D721Med (cell line): ENCODE measurements around the gene RIPK3.
"Not testable (repeated sequence)": the region's sequence is repeated elsewhere in the genome, so short reads cannot be mapped to it uniquely, and the experiment has no call there.

Experiments
- DNase-seq: peaks from one replicate; pipeline ENCODE4 v3.0.0; 2011; ENCODE audit warnings: low spot score; ENCODE audit not compliant: insufficient read length
- FAIRE-seq: peaks from 2 replicates; lab custom pipeline; 2011; peaks lifted over from hg19 to GRCh38; lab: Jason Lieb, UNC
- TF ChIP-seq, protein P1 (sequence below): IDR thresholded peaks from 2 replicates; pipeline ENCODE4 v1.5.1; 2012; ENCODE audit warnings: mild to moderate bottlenecking, control low read depth; ENCODE audit not compliant: insufficient read depth; ENCODE audit errors: missing control alignments

The RIPK3 gene

DNA sequence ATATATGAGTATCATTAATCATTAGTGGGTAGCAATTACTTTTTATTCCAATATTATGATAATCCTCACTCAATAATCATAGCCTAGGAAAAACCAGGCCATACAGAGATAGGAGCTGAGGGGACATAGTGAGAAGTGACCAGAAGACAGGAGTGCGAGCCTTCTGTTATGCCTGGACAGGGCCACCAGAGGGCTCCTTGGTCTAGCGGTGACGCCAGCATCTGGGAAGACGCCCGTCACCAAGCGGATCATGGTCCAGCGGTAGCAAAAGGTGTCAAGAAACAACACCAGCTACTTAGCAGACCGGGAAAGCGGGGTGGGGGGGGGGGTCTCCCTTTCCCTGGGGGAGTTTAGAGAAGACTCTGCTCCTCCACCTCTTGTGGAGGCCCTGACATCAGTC lies 11.9 kb downstream of the RIPK3 start:
- TF ChIP-seq, protein P1, sequence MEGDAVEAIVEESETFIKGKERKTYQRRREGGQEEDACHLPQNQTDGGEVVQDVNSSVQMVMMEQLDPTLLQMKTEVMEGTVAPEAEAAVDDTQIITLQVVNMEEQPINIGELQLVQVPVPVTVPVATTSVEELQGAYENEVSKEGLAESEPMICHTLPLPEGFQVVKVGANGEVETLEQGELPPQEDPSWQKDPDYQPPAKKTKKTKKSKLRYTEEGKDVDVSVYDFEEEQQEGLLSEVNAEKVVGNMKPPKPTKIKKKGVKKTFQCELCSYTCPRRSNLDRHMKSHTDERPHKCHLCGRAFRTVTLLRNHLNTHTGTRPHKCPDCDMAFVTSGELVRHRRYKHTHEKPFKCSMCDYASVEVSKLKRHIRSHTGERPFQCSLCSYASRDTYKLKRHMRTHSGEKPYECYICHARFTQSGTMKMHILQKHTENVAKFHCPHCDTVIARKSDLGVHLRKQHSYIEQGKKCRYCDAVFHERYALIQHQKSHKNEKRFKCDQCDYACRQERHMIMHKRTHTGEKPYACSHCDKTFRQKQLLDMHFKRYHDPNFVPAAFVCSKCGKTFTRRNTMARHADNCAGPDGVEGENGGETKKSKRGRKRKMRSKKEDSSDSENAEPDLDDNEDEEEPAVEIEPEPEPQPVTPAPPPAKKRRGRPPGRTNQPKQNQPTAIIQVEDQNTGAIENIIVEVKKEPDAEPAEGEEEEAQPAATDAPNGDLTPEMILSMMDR: peak; percentile 35
- not testable (repeated sequence) for DNase-seq, FAIRE-seq

DNA sequence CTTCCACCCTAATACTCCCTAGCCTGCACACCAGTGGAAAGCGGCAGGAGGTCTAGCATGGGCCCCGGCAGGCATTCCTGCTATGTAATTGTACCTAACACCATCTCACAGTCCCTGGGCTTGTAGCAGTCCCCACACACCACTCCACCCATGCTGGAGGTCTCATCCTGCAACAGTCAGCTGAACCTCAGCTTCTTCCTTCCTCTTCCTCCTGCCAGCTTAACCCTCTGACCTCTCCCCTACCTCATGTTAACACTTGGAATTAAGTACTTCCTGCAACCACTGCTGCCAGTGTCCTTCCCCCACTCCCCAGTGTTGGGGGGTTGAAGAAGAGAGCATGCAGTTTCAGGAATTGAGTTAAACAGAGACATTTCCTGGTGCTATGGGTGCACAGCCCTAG lies 12.5 kb downstream of the RIPK3 start:
- FAIRE-seq: no peak
- DNase-seq: no peak
- TF ChIP-seq, protein P1: no peak

DNA sequence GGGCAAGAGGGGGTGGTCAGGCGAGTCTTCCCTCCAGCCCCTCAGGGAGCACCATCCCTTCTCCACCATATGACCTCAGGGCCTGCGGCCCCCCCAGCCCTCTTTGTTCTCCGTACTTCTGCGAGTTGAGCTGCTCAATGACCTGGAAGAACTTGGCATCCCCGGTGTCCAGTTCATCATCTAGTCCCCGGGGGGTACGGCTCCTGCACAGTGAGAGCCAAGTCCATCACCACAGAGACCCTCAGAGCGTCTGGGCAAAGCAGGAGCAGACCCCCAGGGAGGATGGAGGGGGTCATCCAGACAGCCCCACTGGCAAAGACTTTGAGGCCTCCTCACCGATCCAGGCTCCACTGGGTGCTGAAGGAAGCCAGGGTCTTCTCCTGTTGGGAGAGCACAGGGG lies 13.8 kb downstream of the RIPK3 start:
- TF ChIP-seq, protein P1: no peak
- no peak for FAIRE-seq
- no peak for DNase-seq

DNA sequence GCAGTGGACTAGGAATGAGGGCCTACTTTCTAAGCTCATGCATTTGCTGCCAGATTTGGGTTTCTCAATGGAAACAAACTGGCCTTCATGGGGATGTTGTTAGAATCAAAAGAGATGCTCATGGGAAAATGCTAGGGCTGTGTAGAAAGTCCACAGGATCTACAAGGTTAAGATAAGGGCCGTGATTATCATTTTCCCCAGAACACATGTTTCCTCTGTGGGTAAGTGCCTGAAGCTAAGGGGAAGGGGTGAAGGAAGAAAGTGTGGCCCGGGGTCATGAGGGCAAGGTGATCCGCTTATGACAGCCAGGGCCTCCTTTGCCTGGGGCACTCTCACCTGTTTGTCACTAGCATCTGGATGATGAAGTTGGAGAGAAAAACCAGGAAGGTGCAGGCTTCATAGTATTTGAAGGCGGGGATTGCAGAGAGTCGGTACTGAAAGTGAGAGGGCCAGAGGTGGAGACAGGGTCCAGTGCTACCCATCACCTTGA lies 14.7 kb downstream of the RIPK3 start:
- FAIRE-seq: no peak
- no peak for DNase-seq
- TF ChIP-seq, protein P1: no peak

DNA sequence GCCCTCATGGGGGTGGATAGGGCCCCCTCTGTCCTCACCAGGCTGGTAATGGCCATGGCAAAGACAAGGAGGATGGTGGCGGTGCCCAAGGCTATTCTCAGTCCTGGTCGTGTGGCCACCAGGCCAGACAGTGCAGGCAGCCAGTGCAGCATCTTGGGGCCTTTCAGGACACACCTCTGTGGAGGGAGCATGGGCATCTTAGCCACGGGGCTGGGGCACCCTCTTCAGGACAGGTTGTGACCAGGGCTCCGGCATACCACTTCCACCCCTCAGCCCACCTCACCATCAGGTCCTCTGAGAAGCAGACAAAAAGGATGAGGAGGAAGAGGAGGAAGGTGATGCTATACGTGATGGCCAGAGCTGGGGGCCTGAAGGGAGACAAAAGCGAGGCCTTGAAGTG lies 15.8 kb downstream of the RIPK3 start:
- FAIRE-seq: no peak
- DNase-seq: no peak
- TF ChIP-seq, protein P1: no peak

DNA sequence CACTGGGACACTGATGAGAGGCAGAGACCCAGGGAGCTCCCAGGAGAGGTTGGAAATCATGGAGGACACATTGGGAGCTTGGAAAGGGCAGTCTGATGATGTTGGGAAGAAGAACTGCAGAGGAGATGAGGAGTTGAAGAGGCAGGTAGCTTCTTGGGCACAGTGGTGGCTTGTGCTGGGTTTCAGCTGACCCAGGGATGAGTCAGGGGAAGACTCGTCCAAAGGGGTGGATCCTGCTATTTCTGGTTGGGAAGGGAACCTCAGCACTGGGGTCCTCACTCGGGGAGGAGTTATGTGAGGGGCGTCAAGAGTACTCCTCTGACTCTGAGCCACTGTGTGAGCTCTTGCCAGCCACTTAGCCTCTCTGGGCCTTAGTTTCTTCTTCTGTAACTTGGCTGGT lies 16.4 kb downstream of the RIPK3 start:
- TF ChIP-seq, protein P1: no peak
- FAIRE-seq: no peak
- no peak for DNase-seq

DNA sequence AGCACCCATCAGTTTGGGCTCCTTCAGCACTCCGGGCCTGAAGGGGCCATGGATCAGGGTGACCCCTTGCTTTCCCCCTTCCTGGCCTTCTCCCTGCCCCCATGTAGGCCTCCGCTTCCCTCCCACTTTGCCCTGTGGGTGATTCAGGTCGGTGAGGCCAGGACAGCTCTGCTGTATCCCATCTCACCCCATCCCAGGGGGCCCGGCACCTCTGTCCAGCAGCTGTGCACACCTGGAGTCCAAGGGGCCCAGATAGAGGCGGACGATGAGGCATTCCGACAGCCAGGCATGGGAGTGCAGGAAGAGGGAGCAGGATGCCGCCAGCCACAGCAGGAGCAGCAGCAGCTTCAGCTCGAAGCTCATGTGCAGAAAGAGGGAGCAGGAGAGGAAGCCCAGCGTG lies 17.1 kb downstream of the RIPK3 start:
- DNase-seq (no peak), FAIRE-seq (no peak)
- TF ChIP-seq, protein P1: no peak
